HEK293T (cell line): ENCODE data around the gene TMOD1.

ENCODE experiments used
- SP1 ChIP-seq: fragments of 450-650 bp; IDR thresholded peaks from 2 replicates; pipeline ENCODE4 v1.6.1; 2017
- ZNF384 ChIP-seq: fragments of 450-650 bp; IDR thresholded peaks from 2 replicates; pipeline ENCODE4 v1.6.1; 2016
- TF ChIP-seq, protein P1 (sequence below): fragments of 450-650 bp; IDR thresholded peaks from 2 replicates; pipeline ENCODE4 v1.6.1; 2016

DNA sequence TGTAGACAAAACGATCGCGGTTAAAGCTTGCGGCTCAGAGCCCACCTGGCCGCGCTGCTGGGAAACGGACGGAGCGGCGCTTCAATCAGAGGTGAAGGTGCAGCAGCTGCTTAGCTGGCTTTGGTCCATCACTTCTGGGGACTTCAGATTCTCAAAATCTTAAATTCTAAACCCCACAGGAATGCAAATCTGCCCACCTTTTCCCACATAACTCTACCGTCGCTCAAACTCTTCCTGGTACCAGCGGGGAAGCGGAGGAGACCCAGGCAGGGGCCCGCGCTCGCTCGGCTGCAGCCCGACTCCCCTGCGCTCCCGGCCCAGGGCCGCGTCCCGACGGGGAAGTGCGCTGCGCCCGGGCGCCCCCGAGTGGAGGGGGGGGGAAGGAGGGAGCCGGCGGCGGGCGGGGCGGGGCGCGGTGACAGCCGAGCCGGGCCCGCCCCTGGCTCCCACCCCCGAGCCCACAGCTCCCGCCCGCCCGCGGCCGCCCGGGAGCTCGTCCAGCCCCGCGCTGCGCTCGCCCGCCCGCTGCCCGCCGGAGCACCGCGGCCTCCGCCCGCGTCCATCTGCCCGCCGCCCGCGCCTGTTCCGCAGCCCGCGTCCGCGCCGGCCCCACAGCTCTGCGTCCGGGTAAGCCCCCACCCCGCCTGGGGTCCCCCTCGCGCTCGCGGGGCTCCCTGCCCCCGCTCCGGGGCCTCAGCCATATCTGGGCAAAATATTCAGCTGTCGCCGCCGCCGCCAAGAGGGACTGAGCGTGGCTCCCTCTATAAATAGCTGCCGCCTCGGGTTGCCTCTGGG, at the start of gene TMOD1:
- TF ChIP-seq SP1: no peak
- TF ChIP-seq, protein P1, sequence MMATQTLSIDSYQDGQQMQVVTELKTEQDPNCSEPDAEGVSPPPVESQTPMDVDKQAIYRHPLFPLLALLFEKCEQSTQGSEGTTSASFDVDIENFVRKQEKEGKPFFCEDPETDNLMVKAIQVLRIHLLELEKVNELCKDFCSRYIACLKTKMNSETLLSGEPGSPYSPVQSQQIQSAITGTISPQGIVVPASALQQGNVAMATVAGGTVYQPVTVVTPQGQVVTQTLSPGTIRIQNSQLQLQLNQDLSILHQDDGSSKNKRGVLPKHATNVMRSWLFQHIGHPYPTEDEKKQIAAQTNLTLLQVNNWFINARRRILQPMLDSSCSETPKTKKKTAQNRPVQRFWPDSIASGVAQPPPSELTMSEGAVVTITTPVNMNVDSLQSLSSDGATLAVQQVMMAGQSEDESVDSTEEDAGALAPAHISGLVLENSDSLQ: no peak
- no peak for TF ChIP-seq ZNF384
